MCF 10A (cell line): ENCODE measurements around the gene IER5L. TPM values are rescaled to one million over a fixed set of nuclear protein-coding genes. Genes with fewer than 3 reads are reported as not detected.

Source experiments
- BruUV-seq: library from RNA; stranded (reverse); fragments of 400-500 nt; replicated peaks from 2 replicates; lab custom pipeline; 2021; lab: Mats Ljungman, UMichigan
- CTCF ChIA-PET: fragments of 300-600 bp; sonication (Branson Sonifier 250); formaldehyde crosslinking; extraction: SDS; loops from one replicate; lab custom pipeline; 2021; ENCODE audit warnings: antibody characterized with exemption, inconsistent platforms; lab: Yijun Ruan, JAX
- POLR2A ChIA-PET: fragments of 300-600, 350-650 bp; sonication (Branson Sonifier 250); formaldehyde crosslinking; extraction: SDS; loops from one replicate; lab custom pipeline; 2020; ENCODE audit warnings: antibody characterized with exemption, inconsistent platforms; lab: Yijun Ruan, JAX
- DNase-seq: peaks from one replicate; pipeline ENCODE4 v3.0.0-alpha.2; 2018; ENCODE audit not compliant: unreplicated experiment
- H3K27ac Mint-ChIP-seq: one replicate; pipeline ENCODE4 v1.8.0; 2022; ENCODE audit warnings: mild to moderate bottlenecking, low read depth, mixed read lengths; ENCODE audit not compliant: unreplicated experiment
- H3K27me3 Mint-ChIP-seq: one replicate; pipeline ENCODE4 v1.8.0; 2022; ENCODE audit warnings: mixed read lengths; ENCODE audit not compliant: insufficient read depth, unreplicated experiment
- H3K36me3 Mint-ChIP-seq: one replicate; pipeline ENCODE4 v1.8.0; 2022; ENCODE audit warnings: mild to moderate bottlenecking, moderate library complexity, mixed read lengths; ENCODE audit not compliant: insufficient read depth, unreplicated experiment
- H3K4me1 Mint-ChIP-seq: one replicate; pipeline ENCODE4 v1.8.0; 2022; ENCODE audit warnings: mixed read lengths; ENCODE audit not compliant: insufficient read depth, unreplicated experiment
- H3K4me3 Mint-ChIP-seq: one replicate; pipeline ENCODE4 v1.8.0; 2022; ENCODE audit warnings: mild to moderate bottlenecking, moderate library complexity, mixed read lengths; ENCODE audit not compliant: unreplicated experiment
- H3K9me3 Mint-ChIP-seq: one replicate; pipeline ENCODE4 v1.8.0; 2022; ENCODE audit warnings: mixed read lengths; ENCODE audit not compliant: unreplicated experiment
- CTCF ChIP-seq: fragments of 200-600 bp; IDR thresholded peaks from one replicate; pipeline ENCODE4 v1.8.0; 2022; ENCODE audit warnings: antibody characterized with exemption, mild to moderate bottlenecking; ENCODE audit not compliant: unreplicated experiment
- intact Hi-C: fragments of 100-400 bp; cut with micrococcal nuclease; formaldehyde crosslinking; loops from 2 replicates; pipeline ENCODE4 v1.14.1; 2022
- total RNA-seq: library from RNA; stranded (reverse); gene quantifications from 2 replicates; pipeline ENCODE4 v1.2.3, GENCODE V29; 2022

The IER5L gene
- total RNA-seq, 1 experiment from 2014 or later, result 13.4 TPM

- peaks cover 7% of the 10 kb centered on the region for H3K4me1 Mint-ChIP-seq
These were observed 3.8 kb downstream of the IER5L start for GRCh38 chr9:129174102-129174723.

GRCh38 chr9:129173296-129174101 is 4.6 kb downstream of the IER5L start:
- peaks cover 7% of the 10 kb centered on the region for H3K4me1 Mint-ChIP-seq
- ChIA-PET POLR2A (interaction anchor here (0.5 to 9.2 kb wide), 20 partner anchors 24 to 1558 kb away, joined by 3 to 206 read pairs (median 6); partner anchors contain the start of gene NTMT1), CTCF (interaction anchor here (0.6 to 7.5 kb wide), 32 partner anchors 7 to 604 kb away, joined by 3 to 103 read pairs (median 5); partner anchors contain the start of gene C9orf50)
- DNase-seq, result no peak
- no peaks in the 10 kb centered on the region for H3K9me3 Mint-ChIP-seq
- no peak for TF ChIP-seq CTCF
- H3K4me3 Mint-ChIP-seq, result peak overlapping the region; percentile 82
- no peaks in the 10 kb centered on the region for H3K27me3 Mint-ChIP-seq
- H3K36me3 Mint-ChIP-seq, result peaks cover 6% of the 10 kb centered on the region
- no TSS peak for BruUV-seq
- no peak overlapping the region for H3K27ac Mint-ChIP-seq
- intact Hi-C loops, result loop anchor here (1.0 to 2.0 kb wide), 4 partner anchors 34 to 434 kb away; no protein-coding TSS in a partner anchor

More at GRCh38 chr9:129174102-129174723, 3.8 kb downstream of the IER5L start:
- POLR2A ChIA-PET, result interaction anchor here (0.6 to 9.2 kb wide), 21 partner anchors 34 to 1557 kb away, joined by 3 to 206 read pairs (median 4); partner anchors contain the start of gene NTMT1
- Mint-ChIP-seq H3K27me3 (no peaks in the 10 kb centered on the region), H3K4me3 (peak overlapping the region; percentile 82), H3K27ac (no peak overlapping the region), H3K36me3 (peaks cover 6% of the 10 kb centered on the region), H3K9me3 (no peaks in the 10 kb centered on the region)
- intact Hi-C loops, result loop anchor here (1.0 to 2.0 kb wide), 4 partner anchors 35 to 433 kb away; no protein-coding TSS in a partner anchor
- BruUV-seq, result no TSS peak
- peak; percentile 97 for TF ChIP-seq CTCF
- peak; percentile 91 for DNase-seq
- CTCF ChIA-PET, result interaction anchor here (0.6 to 7.5 kb wide), 33 partner anchors 8 to 970 kb away, joined by 3 to 103 read pairs (median 4); partner anchors contain the start of gene C9orf50

- intact Hi-C loops, result no loop called here
- BruUV-seq, result no TSS peak
- Mint-ChIP-seq H3K4me3 (no peak overlapping the region), H3K27ac (no peak overlapping the region), H3K9me3 (no peaks in the 10 kb centered on the region), H3K27me3 (no peaks in the 10 kb centered on the region), H3K4me1 (peaks cover 12% of the 10 kb centered on the region), H3K36me3 (peaks cover 6% of the 10 kb centered on the region)
- ChIA-PET POLR2A (interaction anchor here (0.5 to 9.2 kb wide), 9 partner anchors 23 to 452 kb away, joined by 3 to 206 read pairs (median 3); partner anchors contain the start of gene NTMT1), CTCF (interaction anchor here (0.6 to 7.5 kb wide), 21 partner anchors 11 to 459 kb away, joined by 3 to 103 read pairs (median 4); no protein-coding TSS in a partner anchor)
- DNase-seq, result no peak
- no peak for TF ChIP-seq CTCF
These were observed 5.2 kb downstream of the IER5L start for GRCh38 chr9:129172816-129173215.
